Endothelial cell of umbilical vein (primary cell): ENCODE measurements around the gene RNF145. TPM values are rescaled to one million over a fixed set of nuclear protein-coding genes. Genes with fewer than 3 reads are reported as not detected.
A peak's percentile ranks its signal among the peaks of the same experiment; 100 is the strongest.
"Not testable (repeated sequence)": the region's sequence is repeated elsewhere in the genome, so short reads cannot be mapped to it uniquely, and the experiment has no call there.

ENCODE experiments used
- BruUV-seq: library from RNA; stranded (reverse); fragments of 400-500 nt; replicated peaks from 2 replicates; lab custom pipeline; 2021; lab: Mats Ljungman, UMichigan
- CTCF ChIA-PET: fragments of 300-600, 350-600 bp; sonication (Branson Sonifier 250); formaldehyde crosslinking; loops from one replicate; lab custom pipeline; 2021; ENCODE audit warnings: antibody characterized with exemption, inconsistent platforms; lab: Charles Lee
- POLR2A ChIA-PET: fragments of 300-600, 350-600 bp; sonication (Branson Sonifier 250); formaldehyde crosslinking; loops from one replicate; lab custom pipeline; 2021; ENCODE audit warnings: antibody characterized with exemption, inconsistent platforms; lab: Charles Lee
- DNase-seq: peaks from one replicate; pipeline ENCODE4 v3.0.0-alpha.2; 2011; ENCODE audit warnings: low read depth, low spot score
- FAIRE-seq: peaks from 2 replicates; lab custom pipeline; 2011; peaks lifted over from hg19 to GRCh38; lab: Jason Lieb, UNC
- H2AFZ ChIP-seq: 2 replicates; pipeline ENCODE4 v1.6.0; 2012; ENCODE audit warnings: low read depth, low read length, control low read depth, inconsistent platforms
- H3K27ac ChIP-seq: 2 replicates; pipeline ENCODE4 v1.5.1; 2011; ENCODE audit warnings: low read depth, mild to moderate bottlenecking, control low read depth, low read length, moderate library complexity; ENCODE audit not compliant: insufficient read depth
- H3K27me3 ChIP-seq, 2 experiments: 2 replicates each; pipeline versions ENCODE4 v1.6.0 to v1.6.1; 2011; ENCODE audit warnings: low read length in 2 of 2, mixed read lengths in 1 of 2; ENCODE audit not compliant: control insufficient read depth in 2 of 2, insufficient read depth in 2 of 2
- H3K36me3 ChIP-seq, 2 experiments: 2 replicates in 1 of 2; 3 replicates in 1 of 2; pipeline ENCODE4 v1.5.1; 2011; ENCODE audit warnings: low read length in 2 of 2, mild to moderate bottlenecking in 1 of 2, moderate library complexity in 1 of 2; ENCODE audit not compliant: control insufficient read depth in 2 of 2, insufficient read depth in 2 of 2; ENCODE audit errors: extremely low read depth in 1 of 2
- H3K4me1 ChIP-seq: 3 replicates; pipeline ENCODE4 v1.5.1; 2011; ENCODE audit warnings: mild to moderate bottlenecking, low read length; ENCODE audit not compliant: control insufficient read depth, insufficient read depth; ENCODE audit errors: extremely low read depth
- H3K4me2 ChIP-seq: 2 replicates; pipeline ENCODE4 v1.6.1; 2011; ENCODE audit warnings: low read length, control low read depth, mixed read lengths; ENCODE audit not compliant: insufficient read depth
- H3K4me3 ChIP-seq, 3 experiments: fragments of 200-600 bp in 1 of 3; sonication (generic), shearing (Covaris generic) in 1 of 3; replicated peaks in 1 of 3; 2 replicates each; pipeline ENCODE4 v1.5.1; 2011 to 2016; ENCODE audit warnings: control low read depth in 3 of 3, low read length in 3 of 3, mild to moderate bottlenecking in 2 of 3, inconsistent platforms in 1 of 3, low read depth in 1 of 3, moderate library complexity in 1 of 3; ENCODE audit not compliant: insufficient read depth in 1 of 3
- H3K79me2 ChIP-seq: 2 replicates; pipeline ENCODE4 v1.6.0; 2012; ENCODE audit warnings: low read length, inconsistent platforms; ENCODE audit not compliant: control insufficient read depth, insufficient read depth
- H3K9ac ChIP-seq: replicated peaks from 2 replicates; pipeline ENCODE3; 2011; ENCODE audit warnings: low read length, control low read depth; ENCODE audit not compliant: insufficient read depth; ENCODE audit errors: extremely low read depth
- H3K9me1 ChIP-seq: replicated peaks from 3 replicates; pipeline ENCODE4 v1.6.0; 2011; ENCODE audit warnings: mild to moderate bottlenecking, low read length; ENCODE audit not compliant: control insufficient read depth, insufficient read depth; ENCODE audit errors: extremely low read depth
- H3K9me3 ChIP-seq: replicated peaks from 2 replicates; pipeline ENCODE4 v1.5.1; 2012; ENCODE audit warnings: low read length, inconsistent platforms; ENCODE audit not compliant: control insufficient read depth, insufficient read depth
- H4K20me1 ChIP-seq: replicated peaks from 2 replicates; pipeline ENCODE3; 2011; ENCODE audit warnings: mild to moderate bottlenecking, low read length; ENCODE audit not compliant: control insufficient read depth, insufficient read depth; ENCODE audit errors: extremely low read depth
- CTCF ChIP-seq, 2 donors: IDR thresholded peaks; 1 replicate in 1 of 2; 2 replicates in 1 of 2; pipeline ENCODE4 v1.5.1; 2011; ENCODE audit warnings: low read length in 2 of 2, mild to moderate bottlenecking in 2 of 2, moderate library complexity in 2 of 2, control low read depth in 1 of 2, inconsistent platforms in 1 of 2, low read depth in 1 of 2; ENCODE audit not compliant: insufficient read depth in 1 of 2; ENCODE audit errors: extremely low read depth in 1 of 2
- EZH2 ChIP-seq: IDR thresholded peaks from 2 replicates; pipeline ENCODE4 v1.6.1; 2012; ENCODE audit warnings: borderline replicate concordance, low read depth, mild to moderate bottlenecking, moderate library complexity, low read length, inconsistent platforms; ENCODE audit not compliant: severe bottlenecking
- FOS ChIP-seq: IDR thresholded peaks from 2 replicates; pipeline ENCODE4 v1.6.1; 2011; ENCODE audit warnings: mild to moderate bottlenecking, low read length, moderate library complexity, borderline replicate concordance; ENCODE audit not compliant: insufficient read depth
- GATA2 ChIP-seq: IDR thresholded peaks from 2 replicates; pipeline ENCODE4 v1.7.0; 2011; ENCODE audit warnings: low read depth, mild to moderate bottlenecking, moderate library complexity, mixed read lengths, low read length; ENCODE audit not compliant: insufficient read length, insufficient read depth
- JUN ChIP-seq: IDR thresholded peaks from 2 replicates; pipeline ENCODE4 v1.6.1; 2011; ENCODE audit warnings: borderline replicate concordance, low read depth; ENCODE audit not compliant: insufficient read length, insufficient read depth
- MAX ChIP-seq: IDR thresholded peaks from 2 replicates; pipeline ENCODE4 v1.6.1; 2011; ENCODE audit not compliant: insufficient read depth, insufficient read length
- MYC ChIP-seq: IDR thresholded peaks from one replicate; pipeline ENCODE4 v1.6.1; 2011; ENCODE audit warnings: mild to moderate bottlenecking, low read depth, low read length
- POLR2A ChIP-seq: IDR thresholded peaks from 2 replicates; pipeline ENCODE4 v1.6.1; 2012; ENCODE audit warnings: low read depth, mild to moderate bottlenecking, control low read depth, low read length
- POLR2AphosphoS5 ChIP-seq: IDR thresholded peaks from 2 replicates; pipeline ENCODE4 v1.6.1; 2012; ENCODE audit warnings: low read depth, mild to moderate bottlenecking, control low read depth, low read length, moderate library complexity; ENCODE audit not compliant: insufficient read depth
- dilution Hi-C: fragments of 300-500 bp; cut with MboI; formaldehyde crosslinking; loops from one replicate; pipeline ENCODE4 v1.15.0; 2019; ENCODE audit warnings: low sequenced_read_pairs; ENCODE audit not compliant: extremely low pct_ligation_motif_present
- intact Hi-C: fragments of 100-400 bp; cut with micrococcal nuclease; formaldehyde crosslinking; loops from one replicate; pipeline ENCODE4 v1.10.0; 2022
- polyA plus RNA-seq, 4 experiments: library from polyadenylated mRNA; depleted of rRNA in 3 of 4; stranded (reverse) in 3 of 4; unstranded in 1 of 4; fragments of >200 nt; gene quantifications; 2 replicates each; pipeline versions ENCODE4 v1.2.1 to v1.2.3, GENCODE V29; 2011 to 2012; ENCODE audit warnings: missing spikeins in 1 of 4
- total RNA-seq: library from RNA; stranded (reverse); gene quantifications from 2 replicates; pipeline ENCODE4 v1.2.3, GENCODE V29; 2021

The RNF145 gene
- total and polyA plus RNA-seq, 2 donors (not counting 3 experiments of a cell fraction or from before 2014, with no cell fraction given), result 39.4 to 62.3 TPM

- H3K27ac ChIP-seq, H3K9ac ChIP-seq, H4K20me1 ChIP-seq, FAIRE-seq, BruUV-seq, DNase-seq, H3K9me3 ChIP-seq, H3K9me1 ChIP-seq, H2AFZ ChIP-seq, H3K4me2 ChIP-seq, H3K4me1 ChIP-seq, dilution Hi-C loops, H3K27me3 ChIP-seq, H3K4me3 ChIP-seq, POLR2A ChIA-PET, H3K79me2 ChIP-seq: not testable (repeated sequence)
- H3K36me3 ChIP-seq, result peaks cover 8 to 21% of the 10 kb centered on the region in 2 experiments
- intact Hi-C loops, result loop anchor here (5.0 kb wide), 2 partner anchors 119 to 829 kb away; no protein-coding TSS in a partner anchor
- CTCF ChIA-PET, result interaction anchor here (0.7 to 2.0 kb wide), 3 partner anchors 49 to 1417 kb away, joined by 5 to 8 read pairs (median 5); no protein-coding TSS in a partner anchor
- TF ChIP-seq FOS, result peak; percentile 46
These were observed 50.7 kb downstream of the RNF145 start for GRCh38 chr5:159158553-159159091.

- Histone ChIP-seq H3K27ac (no peak overlapping the region), H3K4me1 (peaks cover 10% of the 10 kb centered on the region), H4K20me1 (no peaks in the 10 kb centered on the region), H3K36me3 (peaks cover 8 to 21% of the 10 kb centered on the region in 2 experiments), H3K9me1 (no peaks in the 10 kb centered on the region), H3K9me3 (no peaks in the 10 kb centered on the region), H3K4me3 (no peak overlapping the region), H3K79me2 (no peaks in the 10 kb centered on the region), H3K27me3 (no peaks in the 10 kb centered on the region), H3K4me2 (no peak overlapping the region), H3K9ac (no peak overlapping the region), H2AFZ (no peak overlapping the region)
- FAIRE-seq (no peak), DNase-seq (no peak)
- CTCF ChIA-PET, result interaction anchor here (0.7 to 4.0 kb wide), 51 partner anchors 10 to 1233 kb away, joined by 3 to 164 read pairs (median 6); partner anchors contain the start of genes ADRA1B, IL12B, TTC1 and UBLCP1
- POLR2A ChIA-PET, result interaction anchor here (1.3 kb wide), 1 partner anchor 21 kb away, joined by 3 read pairs; no protein-coding TSS in a partner anchor
- intact Hi-C loops (loop anchor here (1.0 to 5.0 kb wide), 5 partner anchors 105 to 830 kb away; partner anchors contain the start of gene UBLCP1), dilution Hi-C loops (no loop called here)
- BruUV-seq, result TSS peak; percentile 64
- TF ChIP-seq POLR2AphosphoS5 (no peak), MAX (no peak), EZH2 (no peak), MYC (no peak), POLR2A (no peak), GATA2 (no peak), JUN (no peak), CTCF (IDR thresholded peaks at IDR 0.05; ENCODE audit: extremely low read depth in 1 of 2, insufficient read depth in 1 of 2, low read depth in 1 of 2, low read length in 2 of 2) (no peak), FOS (no peak)
These were observed 51.8 kb downstream of the RNF145 start for GRCh38 chr5:159157552-159157951.
